K562 (cell line): ENCODE measurements around the gene RFC5. TPM values are rescaled to one million over a fixed set of nuclear protein-coding genes. Genes with fewer than 3 reads are reported as not detected.

Experiments
- CBFA2T3 ChIP-seq: fragments of 450-650 bp; IDR thresholded peaks from 2 replicates; pipeline ENCODE4 v1.6.1; 2017
- E2F4 ChIP-seq: sonication (generic); formaldehyde crosslinking; IDR thresholded peaks from 2 replicates; pipeline ENCODE4 v1.8.0; 2022; ENCODE audit warnings: mild to moderate bottlenecking, low read depth, missing genetic modification reagents
- E4F1 ChIP-seq: fragments of 250-450 bp; sonication (Bioruptor Pico); IDR thresholded peaks from 2 replicates; pipeline ENCODE4 v1.5.0; 2021; ENCODE audit warnings: mild to moderate bottlenecking, borderline replicate concordance
- EHMT2 ChIP-seq: fragments of 450-650 bp; IDR thresholded peaks from 2 replicates; pipeline ENCODE4 v1.6.1; 2018; ENCODE audit warnings: antibody characterized with exemption
- ELF2 ChIP-seq: fragments of 250-450 bp; sonication (Bioruptor Pico); IDR thresholded peaks from 2 replicates; pipeline ENCODE4 v1.5.0; 2021; ENCODE audit warnings: mild to moderate bottlenecking
- GTF2A2 ChIP-seq: IDR thresholded peaks from 2 replicates; pipeline ENCODE4 v1.6.1; 2016; ENCODE audit warnings: mild to moderate bottlenecking, missing genetic modification characterization, missing compliant biosample characterization
- HNRNPH1 ChIP-seq: fragments of 200-400 bp; formaldehyde crosslinking; optimal IDR thresholded peaks from 2 replicates; pipeline ENCODE3; 2017; ENCODE audit warnings: low read depth, mild to moderate bottlenecking, low read length, moderate library complexity
- JUND ChIP-seq, 2 experiments: IDR thresholded peaks; 2 replicates in 1 of 2; 3 replicates in 1 of 2; pipeline ENCODE4 v1.6.1; 2011; ENCODE audit warnings: borderline replicate concordance in 2 of 2, low read depth in 2 of 2, low read length in 2 of 2, improper control_type of control experiment in 1 of 2, missing biosample characterization in 1 of 2, missing genetic modification characterization in 1 of 2, missing genetic modification reagents in 1 of 2
- KLF1 ChIP-seq: fragments of 450-650 bp; IDR thresholded peaks from 2 replicates; pipeline ENCODE4 v1.6.1; 2016; ENCODE audit warnings: missing genetic modification characterization, missing compliant biosample characterization
- NCOA2 ChIP-seq, 2 experiments: fragments of 450-650 bp; IDR thresholded peaks; 2 replicates each; pipeline ENCODE4 v1.6.1; 2018; ENCODE audit warnings: mild to moderate bottlenecking in 2 of 2, moderate library complexity in 1 of 2; ENCODE audit not compliant: partially characterized antibody in 2 of 2
- NR3C1 ChIP-seq: sonication (generic); formaldehyde crosslinking; IDR thresholded peaks from 2 replicates; pipeline ENCODE4 v1.8.1; 2022; ENCODE audit warnings: missing genetic modification reagents
- NUFIP1 ChIP-seq: fragments of 450-650 bp; IDR thresholded peaks from 2 replicates; pipeline ENCODE4 v1.6.1; 2018; ENCODE audit not compliant: partially characterized antibody
- PHTF2 ChIP-seq: fragments of 250-450 bp; sonication (Bioruptor Pico); IDR thresholded peaks from 2 replicates; pipeline ENCODE4 v1.5.0; 2021; ENCODE audit warnings: mild to moderate bottlenecking
- RBBP5 ChIP-seq: fragments of 200-600 bp; sonication (generic); IDR thresholded peaks from 2 replicates; pipeline ENCODE4 v1.6.1; 2012; ENCODE audit warnings: borderline replicate concordance, mild to moderate bottlenecking, low read length, control low read depth, inconsistent platforms; ENCODE audit not compliant: insufficient read depth, poor library complexity, severe bottlenecking
- SMAD2 ChIP-seq: fragments of 150-350 bp; IDR thresholded peaks from 2 replicates; pipeline ENCODE4 v1.6.1; 2014; ENCODE audit warnings: low read depth, mild to moderate bottlenecking, low read length
- SRF ChIP-seq, 2 experiments: fragments of 250-450, 450-650 bp in 1 of 2; sonication (Bioruptor Pico) in 1 of 2; sonication (generic) in 1 of 2; formaldehyde crosslinking; IDR thresholded peaks; 2 replicates each; pipeline versions ENCODE4 v1.5.0 to v1.5.1; 2020 to 2022; ENCODE audit warnings: mild to moderate bottlenecking in 1 of 2, missing genetic modification reagents in 1 of 2
- TBP ChIP-seq: optimal IDR thresholded peaks from 2 replicates; pipeline ENCODE3; 2011; ENCODE audit warnings: low read depth, low read length, improper control_type of control experiment
- TEAD4 ChIP-seq, 2 experiments: sonication (generic) in 1 of 2; formaldehyde crosslinking in 1 of 2; IDR thresholded peaks; 2 replicates each; pipeline versions ENCODE4 v1.6.1 to v1.8.0; 2012 to 2022; ENCODE audit warnings: borderline replicate concordance in 1 of 2, inconsistent platforms in 1 of 2, low read length in 1 of 2, mild to moderate bottlenecking in 1 of 2, missing genetic modification reagents in 1 of 2
- TRIM28 ChIP-seq: fragments of 450-650 bp; IDR thresholded peaks from 2 replicates; pipeline ENCODE4 v1.6.1; 2017
- ZKSCAN3 ChIP-seq: fragments of 250-450 bp; sonication (Bioruptor Pico); IDR thresholded peaks from 2 replicates; pipeline ENCODE4 v1.4.0; 2020
- ZNF778 ChIP-seq: fragments of 450-650 bp; formaldehyde crosslinking; IDR thresholded peaks from 2 replicates; pipeline ENCODE4 v1.4.0; 2020; ENCODE audit warnings: mild to moderate bottlenecking, moderate library complexity
- polyA plus RNA-seq, 8 experiments: library from polyadenylated mRNA; depleted of rRNA in 4 of 8; stranded (reverse) in 5 of 8; unstranded in 3 of 8; fragments of >200 nt; fragmentation: Nextera tagmentation in 2 of 8; fragmentation: Illumina TruSeq in 1 of 8; extraction: Ambion mirVana in 2 of 8; extraction: Trizol in 1 of 8; gene quantifications; 2 replicates each; pipeline versions ENCODE4 v1.2.1 to v1.2.3, GENCODE V29; 2011 to 2014; ENCODE audit warnings: inconsistent platforms in 1 of 8, missing spikeins in 1 of 8
- total RNA-seq, 7 experiments: library from RNA; depleted of rRNA in 6 of 7; stranded (reverse); fragments of >200 nt in 6 of 7; fragmentation: Illumina TruSeq in 2 of 7; extraction: Trizol in 2 of 7; gene quantifications; 2 replicates each; pipeline versions ENCODE4 v1.2.1 to v1.2.3, GENCODE V29; 2011 to 2021; ENCODE audit warnings: low replicate concordance in 1 of 7

RFC5 gene
- total and polyA plus RNA-seq, 9 of the 15 experiments (the other 6 are each of a cell fraction or from before 2014, with no cell fraction given), result 61.8 to 189 (median 92.9) TPM

- TF ChIP-seq PHTF2 (CRISPR knock-in tag) (no peak), ZKSCAN3 (no peak), CBFA2T3 (no peak), NR3C1 (CRISPR knock-in tag) (no peak), KLF1 (tag) (no peak), GTF2A2 (tag) (no peak), NCOA2 (IDR thresholded peaks at IDR 0.05; ENCODE audit: partially characterized antibody in 2 of 2) (no peak), E2F4 (CRISPR knock-in tag) (peak; percentile 88), TEAD4 (IDR thresholded peaks at IDR 0.05; ENCODE audit: low read length) (no peak), TEAD4 (CRISPR knock-in tag; IDR thresholded peaks at IDR 0.05; ENCODE audit: borderline replicate concordance) (no peak), E4F1 (no peak), ELF2 (CRISPR knock-in tag) (no peak), JUND (IDR thresholded peaks at IDR 0.05; ENCODE audit: borderline replicate concordance, low read depth, low read length) (peak; percentile 27; the same call in 1 of the 2 replicates), JUND (tag; IDR thresholded peaks at IDR 0.05; ENCODE audit: borderline replicate concordance, low read depth, low read length) (no peak; the same call in 2 of the 3 replicates), SMAD2 (no peak), EHMT2 (no peak), SRF (CRISPR knock-in tag; IDR thresholded peaks at IDR 0.05) (peak in 1 of 2 experiments; percentile 60; a peak in 1 of 4 replicates), ZNF778 (CRISPR knock-in tag) (no peak), TRIM28 (no peak), RBBP5 (peak; percentile 92), TBP (peak; percentile 95), NUFIP1 (no peak), HNRNPH1 (no peak)
Observed at GRCh38 chr12:118016424-118017264, at the start of gene RFC5 (continued).
